GM13976 (cell line): ENCODE measurements around the gene BORCS5.

ENCODE experiments used
- DNase-seq: peaks from one replicate; pipeline ENCODE4 v3.0.0; 2012; ENCODE audit warnings: low spot score
- CTCF ChIP-seq: IDR thresholded peaks from 2 replicates; pipeline ENCODE4 v1.5.1; 2012; ENCODE audit warnings: borderline replicate concordance, mild to moderate bottlenecking; ENCODE audit not compliant: insufficient read depth; ENCODE audit errors: extremely low read depth, missing control alignments, control extremely low read depth
- in situ Hi-C: fragments of 300-500 bp; cut with MboI; formaldehyde crosslinking; loops from one replicate; pipeline ENCODE4 v1.12.0; 2022; ENCODE audit warnings: low sequenced_read_pairs, mixed read lengths, inconsistent platforms; ENCODE audit not compliant: unreplicated experiment

BORCS5 gene

GRCh38 chr12:12439636-12440035 is 82.8 kb downstream of the BORCS5 start:
- DNase-seq: no peak
- in situ Hi-C loops: no loop called here
- TF ChIP-seq CTCF: no peak

- in situ Hi-C loops: no loop called here
- no peak for TF ChIP-seq CTCF
- DNase-seq: no peak
Measured at GRCh38 chr12:12440784-12441428, 84.0 kb downstream of the BORCS5 start.

- DNase-seq: no peak
- in situ Hi-C loops: no loop called here
- TF ChIP-seq CTCF: no peak
Measured at GRCh38 chr12:12441429-12441807, 84.5 kb downstream of the BORCS5 start.

GRCh38 chr12:12441843-12442461 is 85.1 kb downstream of the BORCS5 start:
- in situ Hi-C loops: no loop called here
- TF ChIP-seq CTCF: no peak
- no peak for DNase-seq

- no peak for DNase-seq
Measured at GRCh38 chr12:12442548-12443071, 85.7 kb downstream of the BORCS5 start.

GRCh38 chr12:12443431-12443878 is 86.6 kb downstream of the BORCS5 start:
- TF ChIP-seq CTCF: no peak
- DNase-seq: no peak
- in situ Hi-C loops: no loop called here

More at GRCh38 chr12:12442548-12443071, 85.7 kb downstream of the BORCS5 start:
- in situ Hi-C loops: no loop called here
- no peak for TF ChIP-seq CTCF
